Heart left ventricle (tissue), 16 donors: ENCODE data around the gene B3GNT7. TPM values are rescaled to one million over a fixed set of nuclear protein-coding genes. Genes with fewer than 3 reads are reported as not detected.
A peak's percentile ranks its signal among the peaks of the same experiment; 100 is the strongest.

Experiments used
- ATAC-seq, 4 donors: fragments of 200-7000 bp; cut with Tn5 transposase; one replicate each; pipeline ENCODE4 v1.9.1; 2020 to 2022; ENCODE audit warnings: moderate library complexity in 4 of 4, mild to moderate bottlenecking in 3 of 4, moderate number of reproducible peaks in 1 of 4
- DNase-seq, 5 donors: peaks; one replicate each; pipeline ENCODE4 v3.0.0-alpha.2; 2020
- H3K27ac ChIP-seq, 12 donors: fragments of 200-600 bp; sonication (generic) in 4 of 12; one replicate each; pipeline versions ENCODE4 v1.5.0 to v1.8.0; 2016 to 2022; ENCODE audit warnings: mild to moderate bottlenecking in 2 of 12
- H3K27me3 ChIP-seq, 9 donors: fragments of 200-600 bp; sonication (generic) in 2 of 9; one replicate each; pipeline versions ENCODE4 v1.5.1 to v1.8.0; 2016 to 2022; ENCODE audit warnings: mild to moderate bottlenecking in 3 of 9
- H3K36me3 ChIP-seq, 9 donors: fragments of 200-600 bp; sonication (generic) in 2 of 9; one replicate each; pipeline versions ENCODE4 v1.5.0 to v1.8.0; 2018 to 2022; ENCODE audit warnings: mild to moderate bottlenecking in 2 of 9
- H3K4me1 ChIP-seq, 12 donors: fragments of 200-600 bp; sonication (generic) in 4 of 12; one replicate each; pipeline versions ENCODE4 v1.5.0 to v1.8.0; 2016 to 2022; ENCODE audit warnings: mild to moderate bottlenecking in 3 of 12
- H3K4me3 ChIP-seq, 12 donors: fragments of 200-600 bp; sonication (generic) in 4 of 12; one replicate each; pipeline versions ENCODE4 v1.5.0 to v1.8.0; 2017 to 2022; ENCODE audit warnings: mild to moderate bottlenecking in 9 of 12, moderate library complexity in 4 of 12
- H3K9me3 ChIP-seq, 12 donors: fragments of 200-600 bp; sonication (generic) in 4 of 12; one replicate each; pipeline versions ENCODE4 v1.5.0 to v1.8.0; 2016 to 2022; ENCODE audit warnings: mild to moderate bottlenecking in 1 of 12
- POLR2A ChIP-seq, 2 donors: fragments of 450-650 bp; IDR thresholded peaks; one replicate each; pipeline ENCODE4 v1.6.1; 2017; ENCODE audit warnings: antibody characterized with exemption in 2 of 2, mild to moderate bottlenecking in 2 of 2, moderate library complexity in 2 of 2
- WGBS, 4 donors: extraction: QIAGEN DNeasy Blood & Tissue Kit in 2 of 4; methylation state at CpG; one replicate each; pipeline versions ENCODE4 v1.1.5 to v1.1.7; 2013 to 2018; 5-methylcytosine and 5-hydroxymethylcytosine counted together
- intact Hi-C, 10 donors: fragments of 100-400 bp; cut with DNase I; formaldehyde crosslinking; loops; one replicate each; pipeline versions ENCODE4 v1.11.1 to v1.14.2; 2022
- long read RNA-seq, 3 donors: library from polyadenylated mRNA; unstranded; transcript quantifications; one replicate each; pipeline ENCODE4 v2.0.0, GENCODE V29; 2020 to 2021
- polyA plus RNA-seq, 2 donors: library from polyadenylated mRNA; stranded (reverse); fragments of 200-250 nt; gene quantifications; one replicate each; pipeline ENCODE4 v1.2.3, GENCODE V29; 2013
- total RNA-seq, 9 donors: library from RNA; depleted of rRNA in 2 of 9; stranded (reverse); fragments of >200 nt in 2 of 9; fragmentation: NEBNext Ultra II Directional in 3 of 9; extraction: Animal tissue kit (Norgen Biotek cat#: 25700) in 3 of 9; gene quantifications; one replicate each; pipeline versions ENCODE4 v1.1.0 to v1.2.4, GENCODE V29; 2016 to 2023
- TF ChIP-seq, protein P1 (sequence below), 12 donors: fragments of 200-600 bp; sonication (generic) in 4 of 12; IDR thresholded peaks; one replicate each; pipeline versions ENCODE4 v1.5.0 to v1.8.0; 2018 to 2022; ENCODE audit warnings: antibody characterized with exemption in 12 of 12, mild to moderate bottlenecking in 5 of 12
- donor health status: ischemic (EF 13 %, LVEDD 7.1; RV severe dilation, severe dysfunction).
- donor health status: healthy with polysubstance abuse.
- donor health status: DM: no; HTN: yes; CAD: no.
- donor health status: DM: no; HTN: no; CAD: no.
- donor health status: ischemic (EF 25% LVEDD 6.9; RV normal size, moderate dysfunction).
- donor health status: ischemic (EF 25% LVEDD 5.7; RV mildly dilated, moderate dysfunction).
- donor health status: healthy.
- donor health status: DM: yes; HTN: yes; CAD: no.
- donor health status: ischemic (EF 35%, LVEDD 5.7; RV mildly dilated, moderate dysfunction).
- donor health status: nonischemic (EF 11% LVEDD 7.7; RV severe dilation, severe dysfunction).
- donor health status: DM: yes; HTN: yes; CAD: no.
- donor health status: PGD.
- donor health status: ischemic (EF 29% LVEDD 5.4; RV normal size, mild dysfunction).
- donor health status: nonischemic (EF 23%, LVEDD 6.1; RV moderate dilation, normal function).

The B3GNT7 gene, protein sequence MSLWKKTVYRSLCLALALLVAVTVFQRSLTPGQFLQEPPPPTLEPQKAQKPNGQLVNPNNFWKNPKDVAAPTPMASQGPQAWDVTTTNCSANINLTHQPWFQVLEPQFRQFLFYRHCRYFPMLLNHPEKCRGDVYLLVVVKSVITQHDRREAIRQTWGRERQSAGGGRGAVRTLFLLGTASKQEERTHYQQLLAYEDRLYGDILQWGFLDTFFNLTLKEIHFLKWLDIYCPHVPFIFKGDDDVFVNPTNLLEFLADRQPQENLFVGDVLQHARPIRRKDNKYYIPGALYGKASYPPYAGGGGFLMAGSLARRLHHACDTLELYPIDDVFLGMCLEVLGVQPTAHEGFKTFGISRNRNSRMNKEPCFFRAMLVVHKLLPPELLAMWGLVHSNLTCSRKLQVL
- total RNA-seq (10 to 100 TPM in 2 of 9 donors, 1 to 10 TPM in 7; 1.2 to 52.4 (median 6.8) TPM), polyA plus RNA-seq (1 to 10 TPM in 1 of 2 donors, under 1 TPM in 1; 0.68 to 2.2 TPM)
- long read RNA-seq, donor 1, partial matches to known transcripts = 0 of 1 reads
- long read RNA-seq, donor 1, other reads (novel, unspliced or antisense) = 0 of 1 reads
- long read RNA-seq, donor 2, partial matches to known transcripts = 0 of 6 reads
- long read RNA-seq, donor 2, other reads (novel, unspliced or antisense) = 6 of 6 reads
- long read RNA-seq, donor 3, partial matches to known transcripts = 0 of 4 reads
- long read RNA-seq, donor 3, other reads (novel, unspliced or antisense) = 2 of 4 reads

DNA sequence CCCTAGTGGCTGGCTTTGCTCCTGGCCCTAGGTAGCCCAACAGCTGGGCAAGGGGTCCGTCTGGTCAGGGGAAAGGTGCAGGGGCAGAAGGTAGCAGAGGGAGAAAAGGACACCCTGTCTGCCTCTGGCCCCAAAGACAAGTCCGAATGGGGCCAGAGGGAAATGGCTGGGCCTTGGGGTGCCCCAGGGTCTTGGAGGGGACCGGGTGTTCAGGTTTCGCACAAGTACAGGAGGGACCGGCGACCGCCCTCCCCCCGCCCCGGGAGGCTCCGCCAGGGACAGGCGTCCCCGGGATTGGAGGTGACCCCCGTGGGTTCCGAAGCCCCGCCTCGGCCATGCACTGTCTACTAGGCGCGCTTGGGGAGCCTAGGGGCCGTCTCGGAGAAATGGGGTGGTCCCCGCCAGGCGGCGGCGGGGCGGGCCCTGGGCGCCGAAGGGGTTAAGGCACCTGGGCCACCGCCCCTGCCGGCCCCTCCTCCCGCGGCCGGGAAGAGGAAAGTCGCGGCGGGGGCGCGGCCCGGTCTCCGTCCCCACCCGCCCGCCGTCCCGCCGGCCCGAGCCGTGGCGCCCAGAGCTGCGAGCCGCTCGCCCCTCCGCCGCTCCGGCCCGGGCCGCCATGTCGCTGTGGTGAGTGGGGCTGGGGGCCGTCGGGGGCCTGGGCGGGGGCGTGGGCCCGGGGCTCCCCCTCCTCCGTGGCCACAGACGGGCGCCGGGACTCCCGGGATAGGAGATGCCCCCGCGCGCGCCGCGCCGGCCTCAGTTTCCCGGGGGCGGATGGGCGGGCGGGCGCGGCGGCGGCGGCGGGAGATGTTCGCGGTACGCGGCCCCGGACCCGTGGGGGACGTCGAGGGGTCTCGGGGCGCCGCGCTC lies at the start of gene B3GNT7:
TSS of gene B3GNT7 (plus strand) at position 523 of the 870 bp plus-strand sequence. CDS start at position 617, 94 bp downstream.
- intact Hi-C loops = loop anchor here in 4 of 10 donors (5.0 kb wide), 2 partner anchors 98 to 148 kb away; no protein-coding TSS in a partner anchor
- peaks cover 0 to 23% (median 5%) of the 10 kb centered on the region in 9 donors for H3K27me3 ChIP-seq
- H3K36me3 ChIP-seq = no peaks in the 10 kb centered on the region
- no peak for TF ChIP-seq POLR2A (IDR thresholded peaks at IDR 0.05)
- TF ChIP-seq, protein P1, sequence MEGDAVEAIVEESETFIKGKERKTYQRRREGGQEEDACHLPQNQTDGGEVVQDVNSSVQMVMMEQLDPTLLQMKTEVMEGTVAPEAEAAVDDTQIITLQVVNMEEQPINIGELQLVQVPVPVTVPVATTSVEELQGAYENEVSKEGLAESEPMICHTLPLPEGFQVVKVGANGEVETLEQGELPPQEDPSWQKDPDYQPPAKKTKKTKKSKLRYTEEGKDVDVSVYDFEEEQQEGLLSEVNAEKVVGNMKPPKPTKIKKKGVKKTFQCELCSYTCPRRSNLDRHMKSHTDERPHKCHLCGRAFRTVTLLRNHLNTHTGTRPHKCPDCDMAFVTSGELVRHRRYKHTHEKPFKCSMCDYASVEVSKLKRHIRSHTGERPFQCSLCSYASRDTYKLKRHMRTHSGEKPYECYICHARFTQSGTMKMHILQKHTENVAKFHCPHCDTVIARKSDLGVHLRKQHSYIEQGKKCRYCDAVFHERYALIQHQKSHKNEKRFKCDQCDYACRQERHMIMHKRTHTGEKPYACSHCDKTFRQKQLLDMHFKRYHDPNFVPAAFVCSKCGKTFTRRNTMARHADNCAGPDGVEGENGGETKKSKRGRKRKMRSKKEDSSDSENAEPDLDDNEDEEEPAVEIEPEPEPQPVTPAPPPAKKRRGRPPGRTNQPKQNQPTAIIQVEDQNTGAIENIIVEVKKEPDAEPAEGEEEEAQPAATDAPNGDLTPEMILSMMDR (IDR thresholded peaks at IDR 0.05) = no peak
- no peaks in the 10 kb centered on the region for H3K9me3 ChIP-seq
- DNase-seq (peak in 1 of 5 donors; percentile 63), ATAC-seq (peak in 1 of 4 donors; percentile 8)
- 4 to 12% (median 7%) methylated on average over 16 to 95 of the region's 95 CpGs for WGBS, 4 donors
- H3K27ac ChIP-seq = peak within 1 kb of the TSS in 3 of 12 donors; percentile 24 to 49 (median 43)
- H3K4me3 ChIP-seq = peak within 1 kb of the TSS; percentile 26 to 61 (median 54)
- peaks cover 0 to 33% (median 11%) of the 10 kb centered on the region in 12 donors for H3K4me1 ChIP-seq

DNA sequence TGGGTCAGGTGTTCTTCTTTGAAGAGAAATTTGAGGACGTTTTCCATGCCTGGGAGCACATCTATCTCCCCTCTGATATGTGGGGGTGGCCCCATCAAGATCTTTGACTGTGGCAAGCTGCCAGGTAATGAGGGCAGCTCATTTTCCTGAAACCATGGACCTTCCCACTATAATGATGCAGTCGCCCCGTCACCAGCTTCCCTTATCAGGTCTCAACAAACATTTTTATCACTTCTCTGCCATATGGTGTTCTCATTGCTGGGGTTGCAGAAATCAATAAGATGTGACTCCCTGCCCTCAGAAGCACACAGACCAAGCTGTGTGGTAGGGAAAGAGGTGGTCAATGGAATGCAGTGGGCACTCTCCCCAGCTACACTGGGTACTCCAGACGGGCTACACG lies 48.4 kb upstream of the B3GNT7 start:
- TF ChIP-seq, protein P1 (IDR thresholded peaks at IDR 0.05) = no peak
- no peak for TF ChIP-seq POLR2A (IDR thresholded peaks at IDR 0.05)
- intact Hi-C loops = no loop called here
- no peak for ATAC-seq
- no peaks in the 10 kb centered on the region for H3K27me3 ChIP-seq
- H3K4me1 ChIP-seq = peaks cover 0 to 28% (median 0%) of the 10 kb centered on the region in 12 donors
- no peaks in the 10 kb centered on the region for H3K9me3 ChIP-seq
- no peak overlapping the region for H3K4me3 ChIP-seq
- peaks cover 0 to 4% (median 0%) of the 10 kb centered on the region in 9 donors for H3K36me3 ChIP-seq
- H3K27ac ChIP-seq = no peak overlapping the region
- WGBS, 4 donors = 81 to 86% (median 83%) methylated on average over 5 of the region's 5 CpGs
- peak in 1 of 5 donors; percentile 5 for DNase-seq

DNA sequence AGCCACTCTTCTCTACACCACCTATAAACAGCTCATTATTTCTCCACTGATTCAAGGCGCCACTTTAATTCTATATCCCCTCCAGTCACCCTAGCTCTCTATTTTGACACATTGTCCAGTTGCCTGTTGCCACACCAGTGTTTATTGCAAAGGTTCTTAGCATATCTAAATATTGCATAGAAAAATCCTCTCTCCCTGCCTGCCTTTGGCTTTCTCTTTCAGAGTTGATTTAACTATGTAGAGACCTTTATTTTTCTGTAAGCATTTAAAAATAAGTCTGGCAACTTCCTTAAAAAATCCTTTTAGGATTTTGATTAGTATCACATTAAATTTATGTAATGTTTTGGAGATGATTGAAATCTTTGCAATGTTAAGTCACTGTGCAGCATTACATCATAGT lies 47.9 kb upstream of the B3GNT7 start:
- Histone ChIP-seq H3K9me3 (no peaks in the 10 kb centered on the region), H3K4me1 (peaks cover 0 to 27% (median 0%) of the 10 kb centered on the region in 12 donors), H3K27ac (no peak overlapping the region), H3K4me3 (no peak overlapping the region), H3K27me3 (no peaks in the 10 kb centered on the region), H3K36me3 (peaks cover 0 to 4% (median 0%) of the 10 kb centered on the region in 9 donors)
- no peak for TF ChIP-seq POLR2A (IDR thresholded peaks at IDR 0.05)
- TF ChIP-seq, protein P1 (IDR thresholded peaks at IDR 0.05) = no peak
- DNase-seq (no peak), ATAC-seq (no peak)
- 97 to 100% (median 98%) methylated on average over 1 of the region's 1 CpG for WGBS, 4 donors
- intact Hi-C loops = no loop called here
